ENCODE data around the gene BLACAT1. TPM values are rescaled to one million over a fixed set of nuclear protein-coding genes. Genes with fewer than 3 reads are reported as not detected.

The BLACAT1 gene
- total and polyA plus RNA-seq, 9 of the 15 experiments (the other 6 are each of a cell fraction or from before 2014, with no cell fraction given), result 0.10 to 5.9 (median 0.73) TPM

DNA sequence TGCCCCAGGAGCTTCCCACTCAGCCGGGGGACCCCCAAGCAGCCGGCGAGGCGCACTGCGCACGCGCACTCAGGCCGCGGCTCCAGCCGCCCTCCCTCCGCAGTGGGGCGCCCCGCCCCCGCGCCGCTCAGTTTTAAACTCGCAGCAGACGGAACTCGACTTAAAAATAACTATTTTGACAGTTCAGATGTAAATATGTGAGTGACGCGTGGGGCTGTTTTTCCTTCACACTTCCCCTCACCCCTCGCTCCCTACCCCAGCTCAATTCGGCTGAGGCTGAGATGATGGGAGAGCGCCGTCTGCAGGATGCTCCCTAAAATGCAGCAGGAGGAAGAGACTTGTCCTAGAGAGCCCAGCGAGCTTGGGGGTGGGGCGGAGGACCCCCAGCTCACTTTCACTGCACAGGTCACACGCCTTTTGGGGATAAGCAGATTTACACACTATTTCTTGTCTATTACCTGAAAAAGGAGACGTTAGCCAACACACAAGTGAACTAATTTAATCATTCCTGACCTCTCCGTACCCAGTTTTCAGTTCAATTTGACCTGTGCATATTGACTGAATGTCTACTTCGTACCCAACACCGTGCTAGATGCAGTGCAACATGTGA is 25.0 kb downstream of the BLACAT1 start (continued):
- peak; percentile 57 for TF ChIP-seq E2F8 (IDR thresholded peaks at IDR 0.05; ENCODE audit: low read depth, partially characterized antibody)
- no peak for TF ChIP-seq CREB1 (IDR thresholded peaks at IDR 0.05)
- TF ChIP-seq CREB1 (CRISPR knock-in tag; IDR thresholded peaks at IDR 0.05), result 0 out of 2 replicates have a peak, but pooled peaks have one; percentile 28
- TF ChIP-seq TAF1 (IDR thresholded peaks at IDR 0.05; ENCODE audit: control insufficient read depth, extremely low read depth, insufficient read depth, low read length, severe bottlenecking), result no peak
- no peak for TF ChIP-seq ZNF121 (CRISPR knock-in tag; conservative IDR thresholded peaks at IDR 0.05)
- TF ChIP-seq CC2D1A (IDR thresholded peaks at IDR 0.05), result peak; percentile 53; the same call in 1 of the 2 replicates
- TF ChIP-seq, protein P1, sequence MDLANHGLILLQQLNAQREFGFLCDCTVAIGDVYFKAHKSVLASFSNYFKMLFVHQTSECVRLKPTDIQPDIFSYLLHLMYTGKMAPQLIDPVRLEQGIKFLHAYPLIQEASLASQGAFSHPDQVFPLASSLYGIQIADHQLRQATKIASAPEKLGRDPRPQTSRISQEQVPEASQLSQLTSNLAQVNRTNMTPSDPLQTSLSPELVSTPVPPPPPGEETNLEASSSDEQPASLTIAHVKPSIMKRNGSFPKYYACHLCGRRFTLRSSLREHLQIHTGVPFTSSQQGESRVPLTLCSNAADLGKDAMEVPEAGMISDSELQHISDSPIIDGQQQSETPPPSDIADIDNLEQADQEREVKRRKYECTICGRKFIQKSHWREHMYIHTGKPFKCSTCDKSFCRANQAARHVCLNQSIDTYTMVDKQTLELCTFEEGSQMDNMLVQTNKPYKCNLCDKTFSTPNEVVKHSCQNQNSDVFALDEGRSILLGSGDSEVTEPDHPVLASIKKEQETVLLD (IDR thresholded peaks at IDR 0.05), result no peak
- TF ChIP-seq, protein P2, sequence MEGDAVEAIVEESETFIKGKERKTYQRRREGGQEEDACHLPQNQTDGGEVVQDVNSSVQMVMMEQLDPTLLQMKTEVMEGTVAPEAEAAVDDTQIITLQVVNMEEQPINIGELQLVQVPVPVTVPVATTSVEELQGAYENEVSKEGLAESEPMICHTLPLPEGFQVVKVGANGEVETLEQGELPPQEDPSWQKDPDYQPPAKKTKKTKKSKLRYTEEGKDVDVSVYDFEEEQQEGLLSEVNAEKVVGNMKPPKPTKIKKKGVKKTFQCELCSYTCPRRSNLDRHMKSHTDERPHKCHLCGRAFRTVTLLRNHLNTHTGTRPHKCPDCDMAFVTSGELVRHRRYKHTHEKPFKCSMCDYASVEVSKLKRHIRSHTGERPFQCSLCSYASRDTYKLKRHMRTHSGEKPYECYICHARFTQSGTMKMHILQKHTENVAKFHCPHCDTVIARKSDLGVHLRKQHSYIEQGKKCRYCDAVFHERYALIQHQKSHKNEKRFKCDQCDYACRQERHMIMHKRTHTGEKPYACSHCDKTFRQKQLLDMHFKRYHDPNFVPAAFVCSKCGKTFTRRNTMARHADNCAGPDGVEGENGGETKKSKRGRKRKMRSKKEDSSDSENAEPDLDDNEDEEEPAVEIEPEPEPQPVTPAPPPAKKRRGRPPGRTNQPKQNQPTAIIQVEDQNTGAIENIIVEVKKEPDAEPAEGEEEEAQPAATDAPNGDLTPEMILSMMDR (IDR thresholded peaks at IDR 0.05 in 2 of 3, conservative IDR thresholded peaks at IDR 0.05 in 1 of 3; ENCODE audit: insufficient read depth in 2 of 3, low read depth in 1 of 3, low read length in 3 of 3), result peak; percentile 92 to 100 (median 93)
- TF ChIP-seq USF2 (CRISPR knock-in tag; IDR thresholded peaks at IDR 0.05), result no peak
- TF ChIP-seq JUND (IDR thresholded peaks at IDR 0.05; ENCODE audit: borderline replicate concordance, low read depth, low read length), result no peak
- TF ChIP-seq JUND (tag; IDR thresholded peaks at IDR 0.05; ENCODE audit: borderline replicate concordance, low read depth, low read length), result no peak
- TF ChIP-seq BACH1 (tag; IDR thresholded peaks at IDR 0.05), result no peak
- peak; percentile 54; the same call in 1 of the 2 replicates for TF ChIP-seq SMARCE1 (IDR thresholded peaks at IDR 0.05)
- no peak for TF ChIP-seq ZNF717 (CRISPR knock-in tag; IDR thresholded peaks at IDR 0.05)
- no peak for TF ChIP-seq ZNF134 (CRISPR knock-in tag; conservative IDR thresholded peaks at IDR 0.05)
- TF ChIP-seq ZBTB7A (IDR thresholded peaks at IDR 0.05; ENCODE audit: borderline replicate concordance, control insufficient read depth, low read depth, low read length), result peak; percentile 81
- TF ChIP-seq ZNF217 (CRISPR knock-in tag; IDR thresholded peaks at IDR 0.05), result no peak
